OCI-LY7 (cell line): Measurements from ENCODE around the gene TM4SF5.

Source experiments
- EZH2phosphoT487 ChIP-seq: fragments of 200-600 bp; sonication (generic); IDR thresholded peaks from 2 replicates; pipeline ENCODE4 v1.6.1; 2018; ENCODE audit warnings: low read depth, borderline replicate concordance, mild to moderate bottlenecking, mixed run types, antibody characterized with exemption, low read length, moderate library complexity, mixed read lengths
- TF ChIP-seq, protein P1 (sequence below): fragments of 200-600 bp; sonication (generic); conservative IDR thresholded peaks from 2 replicates; pipeline ENCODE4 v1.5.1; 2014; ENCODE audit warnings: mild to moderate bottlenecking, antibody characterized with exemption, low read length, moderate library complexity, mixed read lengths

DNA sequence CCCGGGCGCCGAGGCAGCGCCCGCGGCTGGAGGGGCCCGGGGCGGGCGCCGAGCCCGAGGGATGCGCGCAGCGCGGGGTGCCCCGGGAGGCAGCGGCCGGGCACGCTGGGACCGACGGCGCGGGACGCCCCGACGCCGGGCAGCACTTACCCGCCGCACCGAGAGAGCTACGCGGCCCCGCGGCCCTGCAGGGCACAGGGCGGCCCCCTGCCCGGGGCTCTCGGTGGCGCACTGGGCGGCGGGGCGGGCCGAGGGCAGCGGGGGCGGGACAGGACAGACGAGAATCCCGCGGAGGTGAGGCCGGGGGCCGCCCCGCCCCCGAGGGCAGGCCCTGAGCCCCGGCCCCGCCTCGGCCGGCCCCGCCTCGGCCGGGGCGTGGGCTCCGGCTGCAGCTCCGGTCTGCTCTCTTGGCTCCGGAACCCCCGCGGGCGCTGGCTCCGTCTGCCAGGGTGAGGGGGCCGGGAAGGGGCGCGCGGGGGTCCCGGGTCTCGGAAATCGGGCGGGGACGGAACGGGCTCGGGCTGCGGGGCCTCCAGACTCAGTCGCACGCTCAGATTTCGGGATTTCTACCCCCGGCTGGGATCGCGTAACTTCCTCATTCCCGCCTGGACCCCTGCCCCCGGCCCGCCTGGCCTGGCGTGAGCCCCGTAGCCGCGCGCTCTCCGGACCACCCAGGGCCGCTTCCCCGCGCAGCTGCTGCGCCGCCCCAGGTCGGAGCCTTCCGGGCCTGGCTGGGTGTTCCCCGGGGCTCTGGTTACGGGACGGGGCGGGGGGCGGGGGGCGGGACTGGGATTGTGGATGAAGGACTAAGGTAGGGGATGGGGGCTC lies 35.3 kb downstream of the TM4SF5 start, which contains the start of gene PLD2:
- TF ChIP-seq, protein P1, sequence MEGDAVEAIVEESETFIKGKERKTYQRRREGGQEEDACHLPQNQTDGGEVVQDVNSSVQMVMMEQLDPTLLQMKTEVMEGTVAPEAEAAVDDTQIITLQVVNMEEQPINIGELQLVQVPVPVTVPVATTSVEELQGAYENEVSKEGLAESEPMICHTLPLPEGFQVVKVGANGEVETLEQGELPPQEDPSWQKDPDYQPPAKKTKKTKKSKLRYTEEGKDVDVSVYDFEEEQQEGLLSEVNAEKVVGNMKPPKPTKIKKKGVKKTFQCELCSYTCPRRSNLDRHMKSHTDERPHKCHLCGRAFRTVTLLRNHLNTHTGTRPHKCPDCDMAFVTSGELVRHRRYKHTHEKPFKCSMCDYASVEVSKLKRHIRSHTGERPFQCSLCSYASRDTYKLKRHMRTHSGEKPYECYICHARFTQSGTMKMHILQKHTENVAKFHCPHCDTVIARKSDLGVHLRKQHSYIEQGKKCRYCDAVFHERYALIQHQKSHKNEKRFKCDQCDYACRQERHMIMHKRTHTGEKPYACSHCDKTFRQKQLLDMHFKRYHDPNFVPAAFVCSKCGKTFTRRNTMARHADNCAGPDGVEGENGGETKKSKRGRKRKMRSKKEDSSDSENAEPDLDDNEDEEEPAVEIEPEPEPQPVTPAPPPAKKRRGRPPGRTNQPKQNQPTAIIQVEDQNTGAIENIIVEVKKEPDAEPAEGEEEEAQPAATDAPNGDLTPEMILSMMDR: no peak
- no peak for TF ChIP-seq EZH2phosphoT487
